ENCODE measurements around the gene KLHL40. TPM values are rescaled to one million over a fixed set of nuclear protein-coding genes. Genes with fewer than 3 reads are reported as not detected.

KLHL40 gene
- total RNA-seq, 4 donors from 2014 or later: 0.19 TPM; not detected in 3

GRCh38 chr3:42736531-42736930 lies 51.2 kb downstream of the KLHL40 start:
- ATAC-seq (ENCODE audit: low FRiP score): no peak
- DNase-seq (ENCODE audit: low spot score): no peak
- no peak for TF ChIP-seq CTCF (IDR thresholded peaks at IDR 0.05)

GRCh38 chr3:42739401-42740158 lies 54.2 kb downstream of the KLHL40 start:
- DNase-seq (ENCODE audit: low spot score): no peak
- no peak for TF ChIP-seq CTCF (IDR thresholded peaks at IDR 0.05)
- no peak for ATAC-seq (ENCODE audit: low FRiP score)

GRCh38 chr3:42741796-42742195 lies 56.5 kb downstream of the KLHL40 start:
- no peak for DNase-seq (ENCODE audit: low spot score)
- no peak for TF ChIP-seq CTCF (IDR thresholded peaks at IDR 0.05)
- ATAC-seq (ENCODE audit: low FRiP score): no peak

Other genes with a start within 250 kb of the KLHL40 start
- gene VIPR1, start 182.9 kb upstream of the KLHL40 start, total RNA-seq: 10 to 100 TPM in 1 of 4 donors, 1 to 10 TPM in 3; 2.9 to 73.8 (median 6.2) TPM
- gene SEC22C, start 103.6 kb upstream of the KLHL40 start, total RNA-seq: 10 to 100 TPM; 46.0 to 81.2 (median 56.1) TPM
- gene SS18L2, start 94.7 kb upstream of the KLHL40 start, total RNA-seq: 10 to 100 TPM; 16.4 to 24.5 (median 19.5) TPM
- 100 to 1,000 TPM in 1 of 4 donors, 10 to 100 TPM in 3; 52.2 to 274 (median 91.1) TPM for gene NKTR, start 84.9 kb upstream of the KLHL40 start, total RNA-seq
- 10 to 100 TPM; 41.5 to 67.6 (median 50.3) TPM for gene ZBTB47, start 31.8 kb upstream of the KLHL40 start, total RNA-seq
- gene HHATL, start 17.3 kb downstream of the KLHL40 start, total RNA-seq: not detected
- gene CCDC13, start 87.7 kb downstream of the KLHL40 start, total RNA-seq: 1 to 10 TPM; 1.1 to 2.6 (median 1.9) TPM
- gene HIGD1A, start 119.0 kb downstream of the KLHL40 start, total RNA-seq: 100 to 1,000 TPM; 142 to 195 (median 179) TPM
- gene ACKR2, start 123.9 kb downstream of the KLHL40 start, total RNA-seq: 10 to 100 TPM in 1 of 4 donors, 1 to 10 TPM in 3; 2.6 to 12.4 (median 7.5) TPM
- under 1 TPM in 2 of 4 donors, not detected in 2; 0.19 to 0.36 TPM for gene CYP8B1, start 190.3 kb downstream of the KLHL40 start, total RNA-seq
- gene ZNF662, start 220.6 kb downstream of the KLHL40 start, total RNA-seq: 1 to 10 TPM; 3.3 to 9.9 (median 4.3) TPM

All from omental fat pad (tissue), 4 donors.